ENCODE data around the gene ITM2B.

Gene ITM2B

GRCh38 chr13:48264058-48264457, 31.1 kb downstream of the ITM2B start:
- DNase-seq: no peak

GRCh38 chr13:48265217-48265815, 32.3 kb downstream of the ITM2B start:
- no peak for DNase-seq

- no peak for DNase-seq
Observed at GRCh38 chr13:48266150-48266549, 33.1 kb downstream of the ITM2B start.

GRCh38 chr13:48266701-48267639, 34.0 kb downstream of the ITM2B start:
- DNase-seq: peak; percentile 24

GRCh38 chr13:48268019-48268418, 35.0 kb downstream of the ITM2B start:
- no peak for DNase-seq

- DNase-seq: no peak
Observed at GRCh38 chr13:48273346-48273745, 40.3 kb downstream of the ITM2B start.

GRCh38 chr13:48275507-48275906, 42.5 kb downstream of the ITM2B start:
- DNase-seq: no peak

GRCh38 chr13:48278806-48279205, 45.8 kb downstream of the ITM2B start:
- no peak for DNase-seq

GRCh38 chr13:48281556-48281955, 48.5 kb downstream of the ITM2B start:
- DNase-seq: no peak

GRCh38 chr13:48291730-48292129, 58.7 kb downstream of the ITM2B start:
- DNase-seq: no peak

- DNase-seq: no peak
Observed at GRCh38 chr13:48292650-48293049, 59.6 kb downstream of the ITM2B start.

- DNase-seq: no peak
Observed at GRCh38 chr13:48294653-48295052, 61.6 kb downstream of the ITM2B start.

GRCh38 chr13:48295271-48295670, 62.3 kb downstream of the ITM2B start:
- no peak for DNase-seq

- no peak for DNase-seq
Observed at GRCh38 chr13:48296528-48296927, 63.5 kb downstream of the ITM2B start.

GRCh38 chr13:48297131-48297786, 64.3 kb downstream of the ITM2B start:
- DNase-seq: no peak

GRCh38 chr13:48299591-48299990, 66.6 kb downstream of the ITM2B start:
- DNase-seq: no peak

- DNase-seq: no peak
Observed at GRCh38 chr13:48302871-48303358, 69.9 kb downstream of the ITM2B start.

GRCh38 chr13:48303359-48304142, 70.5 kb downstream of the ITM2B start, which contains the start of gene RB1:
Gene RB1 (plus strand): TSS chr13:48303751. CDS start chr13:48303913, 162 bp downstream.
- peak; percentile 95 for DNase-seq

- DNase-seq: peak; percentile 64
Observed at GRCh38 chr13:48304143-48304876, 71.3 kb downstream of the ITM2B start.

GRCh38 chr13:48311223-48311622, 78.2 kb downstream of the ITM2B start:
- no peak for DNase-seq

GRCh38 chr13:48315969-48316650, 83.1 kb downstream of the ITM2B start:
- no peak for DNase-seq
